Colonic mucosa (tissue), 4 donors: Measurements from ENCODE around the gene HP1BP3. TPM values are rescaled to one million over a fixed set of nuclear protein-coding genes. Genes with fewer than 3 reads are reported as not detected.
"Not testable (repeated sequence)": the region's sequence is repeated elsewhere in the genome, so short reads cannot be mapped to it uniquely, and the experiment has no call there.

Source experiments
- DNase-seq: peaks from one replicate; pipeline ENCODE4 v3.0.0-alpha.2; 2020
- H3K27ac ChIP-seq: fragments of 200-600 bp; one replicate; pipeline ENCODE4 v1.8.0; 2021
- H3K27me3 ChIP-seq: fragments of 200-600 bp; one replicate; pipeline ENCODE4 v1.8.0; 2021
- H3K36me3 ChIP-seq: fragments of 200-600 bp; one replicate; pipeline ENCODE4 v1.8.0; 2021
- H3K4me1 ChIP-seq: fragments of 200-600 bp; one replicate; pipeline ENCODE4 v1.8.0; 2021; ENCODE audit warnings: mild to moderate bottlenecking
- H3K4me3 ChIP-seq: fragments of 200-600 bp; one replicate; pipeline ENCODE4 v1.8.0; 2021
- H3K9ac ChIP-seq, 2 donors: one replicate each; pipeline ENCODE4 v1.7.0; 2013; ENCODE audit warnings: control low read depth in 2 of 2, low read depth in 2 of 2, low read length in 2 of 2
- H3K9me3 ChIP-seq: fragments of 200-600 bp; one replicate; pipeline ENCODE4 v1.8.0; 2021
- intact Hi-C: fragments of 100-400 bp; cut with DNase I; formaldehyde crosslinking; loops from one replicate; pipeline ENCODE4 v1.14.1; 2022
- total RNA-seq, 2 donors: library from RNA; stranded (reverse); fragmentation: NEBNext Ultra II Directional in 1 of 2; extraction: Animal tissue kit (Norgen Biotek cat#: 25700) in 1 of 2; gene quantifications; one replicate each; pipeline ENCODE4 v1.2.1, GENCODE V29; 2021
- TF ChIP-seq, protein P1 (sequence below): fragments of 200-600 bp; IDR thresholded peaks from one replicate; pipeline ENCODE4 v1.8.0; 2022; ENCODE audit warnings: antibody characterized with exemption, mild to moderate bottlenecking
- donor health status: healthy.
- donor health status: DM: no; HTN: no; CAD: no.
- donor health status: DM: no; HTN: no; CAD: no.

Gene HP1BP3
- total RNA-seq, 2 donors from 2014 or later, result 165 to 210 TPM

DNA sequence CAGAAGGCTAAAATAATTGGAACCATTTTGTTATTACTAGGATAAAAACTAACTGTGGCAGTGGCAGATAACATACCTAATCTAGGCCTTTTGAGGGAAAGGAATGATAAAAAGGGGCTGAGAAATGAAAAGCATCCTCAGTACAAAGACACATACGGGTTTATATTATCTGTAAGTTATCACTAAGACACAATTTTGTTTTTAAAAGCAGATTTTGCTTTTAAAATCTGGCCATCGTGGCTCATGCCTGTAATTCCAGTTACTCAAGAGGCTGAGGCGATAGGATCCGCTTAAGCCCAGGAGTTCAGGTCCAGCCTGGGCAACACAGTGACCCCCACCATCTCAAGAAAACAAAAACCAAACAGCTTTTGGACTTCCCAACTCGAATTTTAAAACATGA, 24.8 kb upstream of the HP1BP3 start:
- H3K36me3 ChIP-seq, result no peaks in the 10 kb centered on the region
- no peak overlapping the region for H3K27ac ChIP-seq
- H3K9me3 ChIP-seq, result no peaks in the 10 kb centered on the region
- intact Hi-C loops, result no loop called here
- no peak for DNase-seq
- TF ChIP-seq, protein P1, sequence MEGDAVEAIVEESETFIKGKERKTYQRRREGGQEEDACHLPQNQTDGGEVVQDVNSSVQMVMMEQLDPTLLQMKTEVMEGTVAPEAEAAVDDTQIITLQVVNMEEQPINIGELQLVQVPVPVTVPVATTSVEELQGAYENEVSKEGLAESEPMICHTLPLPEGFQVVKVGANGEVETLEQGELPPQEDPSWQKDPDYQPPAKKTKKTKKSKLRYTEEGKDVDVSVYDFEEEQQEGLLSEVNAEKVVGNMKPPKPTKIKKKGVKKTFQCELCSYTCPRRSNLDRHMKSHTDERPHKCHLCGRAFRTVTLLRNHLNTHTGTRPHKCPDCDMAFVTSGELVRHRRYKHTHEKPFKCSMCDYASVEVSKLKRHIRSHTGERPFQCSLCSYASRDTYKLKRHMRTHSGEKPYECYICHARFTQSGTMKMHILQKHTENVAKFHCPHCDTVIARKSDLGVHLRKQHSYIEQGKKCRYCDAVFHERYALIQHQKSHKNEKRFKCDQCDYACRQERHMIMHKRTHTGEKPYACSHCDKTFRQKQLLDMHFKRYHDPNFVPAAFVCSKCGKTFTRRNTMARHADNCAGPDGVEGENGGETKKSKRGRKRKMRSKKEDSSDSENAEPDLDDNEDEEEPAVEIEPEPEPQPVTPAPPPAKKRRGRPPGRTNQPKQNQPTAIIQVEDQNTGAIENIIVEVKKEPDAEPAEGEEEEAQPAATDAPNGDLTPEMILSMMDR, result no peak
- no peaks in the 10 kb centered on the region for H3K27me3 ChIP-seq
- H3K4me3 ChIP-seq, result no peak overlapping the region
- H3K9ac ChIP-seq, result no peak overlapping the region
- H3K4me1 ChIP-seq, result no peaks in the 10 kb centered on the region

DNA sequence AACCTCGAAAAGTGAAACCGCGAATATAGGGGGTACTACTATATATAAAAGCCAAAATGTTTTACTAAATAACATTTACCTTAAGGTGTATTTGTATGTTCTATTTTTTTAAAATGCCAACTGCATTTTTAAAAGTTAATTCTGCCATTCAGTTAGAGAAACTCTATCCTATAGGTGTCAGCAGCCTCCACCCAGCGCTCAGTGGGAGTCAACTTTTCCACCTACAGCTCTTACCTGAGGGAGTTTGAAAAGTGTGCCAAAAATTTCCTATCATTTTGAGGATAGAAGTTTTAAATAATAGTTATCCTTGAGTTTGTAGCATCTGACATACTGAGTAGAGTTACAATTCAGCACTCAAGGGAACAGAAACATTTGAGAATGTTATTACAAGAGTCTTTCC, 6.1 kb upstream of the HP1BP3 start:
- TF ChIP-seq, protein P1, result no peak
- Histone ChIP-seq H3K4me3 (no peak overlapping the region), H3K27ac (no peak overlapping the region), H3K27me3 (no peaks in the 10 kb centered on the region), H3K36me3 (no peaks in the 10 kb centered on the region), H3K9ac (no peak overlapping the region), H3K4me1 (no peaks in the 10 kb centered on the region), H3K9me3 (no peaks in the 10 kb centered on the region)
- intact Hi-C loops, result no loop called here
- DNase-seq, result no peak

DNA sequence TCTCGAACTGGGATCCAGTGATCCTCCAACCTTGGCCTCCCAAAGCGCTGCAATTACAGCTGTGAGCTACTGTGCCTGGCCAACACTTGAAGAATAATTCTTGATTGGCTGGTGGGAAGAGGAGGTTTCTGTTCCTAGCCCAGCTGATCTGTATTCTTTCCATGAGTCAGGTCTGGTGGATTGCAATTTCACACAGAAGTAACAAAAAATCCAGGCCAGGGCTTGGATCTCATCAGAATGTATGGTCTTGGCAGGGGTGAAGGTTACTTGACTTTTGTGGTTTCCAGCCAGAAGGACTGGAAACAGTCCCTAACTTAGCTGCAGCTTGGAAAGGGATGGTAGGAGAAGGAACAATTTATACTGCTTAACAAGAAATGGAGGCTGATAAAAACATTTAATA, 5.1 kb upstream of the HP1BP3 start:
- Histone ChIP-seq H3K9ac (no peak overlapping the region), H3K36me3 (no peaks in the 10 kb centered on the region), H3K27me3 (no peaks in the 10 kb centered on the region), H3K9me3 (no peaks in the 10 kb centered on the region), H3K4me3 (no peak overlapping the region), H3K27ac (no peak overlapping the region), H3K4me1 (no peaks in the 10 kb centered on the region)
- intact Hi-C loops, result no loop called here
- no peak for DNase-seq
- TF ChIP-seq, protein P1, result no peak

DNA sequence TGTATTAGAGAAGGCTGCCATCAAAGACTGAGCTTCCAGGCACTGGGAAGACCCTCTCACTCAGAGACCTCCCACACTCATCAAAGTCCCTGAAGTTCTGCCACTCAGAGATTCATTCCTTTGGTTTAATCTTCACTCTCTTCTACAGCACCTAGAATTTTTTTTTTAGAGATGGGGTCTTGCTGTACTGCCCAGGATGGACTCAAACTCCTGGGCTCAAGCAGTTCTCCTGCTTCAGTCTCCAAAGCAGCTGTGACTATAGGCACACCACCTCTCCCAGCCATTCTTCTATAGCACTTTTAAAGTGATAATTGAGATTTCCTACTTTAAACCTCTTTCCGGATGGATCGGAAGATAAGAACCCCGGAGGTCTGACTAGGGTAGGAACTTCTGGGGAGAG, 3.7 kb upstream of the HP1BP3 start:
- Histone ChIP-seq H3K9ac (no peak overlapping the region), H3K4me1 (no peaks in the 10 kb centered on the region), H3K9me3 (no peaks in the 10 kb centered on the region), H3K27me3 (no peaks in the 10 kb centered on the region), H3K4me3 (no peak overlapping the region), H3K36me3 (no peaks in the 10 kb centered on the region), H3K27ac (no peak overlapping the region)
- intact Hi-C loops, result no loop called here
- no peak for DNase-seq
- TF ChIP-seq, protein P1, result no peak

DNA sequence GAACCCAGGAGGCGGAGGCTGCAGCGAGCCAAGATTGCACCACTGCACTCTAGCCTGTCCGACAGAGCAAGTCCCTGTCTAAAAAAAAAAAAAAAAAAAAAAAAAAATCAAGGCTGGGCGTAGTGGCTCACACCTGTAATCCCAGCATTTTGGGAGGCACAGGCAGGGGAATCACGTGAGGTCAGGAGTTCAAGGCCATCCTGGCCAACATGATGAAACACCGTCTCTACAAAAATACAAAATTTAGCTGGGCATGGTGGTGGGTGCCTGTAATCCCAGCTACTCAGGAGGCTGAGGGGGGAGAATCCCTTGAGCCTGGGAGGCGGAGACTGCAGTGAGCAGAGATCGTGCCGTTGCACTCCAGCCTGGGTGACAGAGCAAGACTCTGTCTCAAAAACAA, 2.5 kb upstream of the HP1BP3 start:
- H3K4me1 ChIP-seq, H3K4me3 ChIP-seq, H3K36me3 ChIP-seq, H3K9ac ChIP-seq, H3K9me3 ChIP-seq, H3K27ac ChIP-seq, H3K27me3 ChIP-seq, DNase-seq, intact Hi-C loops: not testable (repeated sequence)

DNA sequence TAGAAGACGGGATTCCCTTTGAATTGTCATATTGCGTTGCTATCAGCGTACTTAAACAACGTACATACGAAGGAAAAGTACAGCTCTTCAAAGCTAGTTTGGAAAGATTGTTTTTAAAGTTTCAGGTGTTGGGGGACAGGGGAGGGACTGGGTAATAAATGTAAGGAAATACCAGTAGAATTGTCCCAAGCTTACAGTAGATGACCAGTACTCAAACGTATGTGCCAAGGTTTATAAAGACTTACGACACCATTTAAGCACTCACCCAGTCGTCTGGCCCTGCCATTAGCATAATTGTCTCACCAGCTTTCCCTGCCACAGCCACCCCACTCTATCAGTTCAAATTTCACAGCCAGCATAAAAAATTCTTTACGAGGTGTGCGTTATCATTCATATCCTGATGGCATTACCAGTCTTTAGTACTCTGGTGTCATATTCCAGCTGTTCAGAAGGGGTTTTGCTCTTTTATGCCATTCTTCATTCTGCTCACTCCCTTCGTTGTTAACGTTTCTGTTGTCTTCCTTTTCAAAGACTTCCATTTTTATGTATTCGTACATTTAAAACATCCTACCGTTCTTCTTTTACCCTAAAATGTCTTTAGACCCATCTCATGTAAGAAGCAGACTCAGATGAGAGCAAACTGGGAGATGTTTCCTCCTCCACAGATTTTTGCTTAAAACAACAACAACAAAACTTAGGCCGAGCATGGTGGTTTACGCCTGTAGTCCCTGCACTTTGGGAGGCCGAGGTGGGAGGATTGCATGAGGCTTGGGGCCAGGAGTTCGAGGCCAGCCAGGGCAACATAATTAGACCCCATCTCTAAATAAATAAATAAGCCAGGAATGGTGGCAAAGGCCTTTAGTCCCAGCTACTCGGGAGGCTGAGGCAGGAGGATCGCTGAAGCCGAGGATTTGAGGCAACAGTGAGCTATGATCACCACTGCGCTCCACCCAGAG, 1.0 kb upstream of the HP1BP3 start:
- H3K36me3 ChIP-seq, result no peaks in the 10 kb centered on the region
- peak; percentile 28 for DNase-seq
- H3K27me3 ChIP-seq, result no peaks in the 10 kb centered on the region
- peaks cover 6% of the 10 kb centered on the region for H3K4me1 ChIP-seq
- peak overlapping the region; percentile 70 for H3K4me3 ChIP-seq
- peak overlapping the region; percentile 98 for H3K27ac ChIP-seq
- peak overlapping the region; percentile 85 to 95 for H3K9ac ChIP-seq
- no peaks in the 10 kb centered on the region for H3K9me3 ChIP-seq
- TF ChIP-seq, protein P1, result no peak
- intact Hi-C loops, result no loop called here
